GM23248 (cell line): ENCODE results near the gene PLEKHG3. TPM values are rescaled to one million over a fixed set of nuclear protein-coding genes. Genes with fewer than 3 reads are reported as not detected.

Experiments used
- DNase-seq: peaks from one replicate; pipeline ENCODE4 v3.0.0-alpha.2; 2015
- H2AFZ ChIP-seq: fragments of 200-600 bp; sonication (generic); 2 replicates; pipeline ENCODE4 v1.6.1; 2016; ENCODE audit warnings: antibody characterized with exemption
- H3F3A ChIP-seq: fragments of 200-600 bp; sonication (generic); 2 replicates; pipeline ENCODE4 v1.6.1; 2016; ENCODE audit warnings: mild to moderate bottlenecking, antibody characterized with exemption, mixed run types; ENCODE audit not compliant: insufficient read depth
- H3K27ac ChIP-seq: fragments of 200-600 bp; sonication (generic); 2 replicates; pipeline ENCODE4 v1.5.1; 2016; ENCODE audit warnings: mild to moderate bottlenecking
- H3K27me3 ChIP-seq: fragments of 200-600 bp; sonication (generic); replicated peaks from 2 replicates; pipeline ENCODE4 v1.6.1; 2016; ENCODE audit warnings: mild to moderate bottlenecking; ENCODE audit not compliant: insufficient read depth
- H3K36me3 ChIP-seq: fragments of 200-600 bp; sonication (generic); 2 replicates; pipeline ENCODE4 v1.6.1; 2016; ENCODE audit warnings: low read depth, mild to moderate bottlenecking
- H3K4me1 ChIP-seq: fragments of 200-600 bp; sonication (generic); 2 replicates; pipeline ENCODE4 v1.6.1; 2016; ENCODE audit warnings: mild to moderate bottlenecking; ENCODE audit not compliant: insufficient read depth
- H3K4me2 ChIP-seq: fragments of 200-600 bp; sonication (generic); one replicate; pipeline ENCODE4 v1.6.1; 2016; ENCODE audit warnings: mild to moderate bottlenecking; ENCODE audit not compliant: unreplicated experiment
- H3K4me3 ChIP-seq: fragments of 200-600 bp; sonication (generic); 2 replicates; pipeline ENCODE4 v1.5.1; 2016; ENCODE audit warnings: mild to moderate bottlenecking
- H3K79me2 ChIP-seq: fragments of 200-600 bp; sonication (generic); 2 replicates; pipeline ENCODE4 v1.6.1; 2016; ENCODE audit warnings: mild to moderate bottlenecking; ENCODE audit not compliant: insufficient read depth
- H3K9ac ChIP-seq: fragments of 200-600 bp; sonication (generic); 2 replicates; pipeline ENCODE4 v1.6.1; 2016; ENCODE audit warnings: mild to moderate bottlenecking
- H3K9me2 ChIP-seq: fragments of 200-600 bp; sonication (generic); 2 replicates; pipeline ENCODE4 v1.6.1; 2016; ENCODE audit warnings: mixed run types, mild to moderate bottlenecking, moderate library complexity; ENCODE audit not compliant: insufficient read depth
- H3K9me3 ChIP-seq: fragments of 200-600 bp; sonication (generic); one replicate; pipeline ENCODE4 v1.6.1; 2017; ENCODE audit warnings: low read depth
- H4K20me1 ChIP-seq: fragments of 200-600 bp; sonication (generic); 2 replicates; pipeline ENCODE4 v1.6.0; 2016; ENCODE audit not compliant: insufficient read depth
- EZH2 ChIP-seq: fragments of 200-600 bp; sonication (generic); IDR thresholded peaks from 2 replicates; pipeline ENCODE4 v1.6.1; 2018; ENCODE audit warnings: antibody characterized with exemption, mild to moderate bottlenecking; ENCODE audit not compliant: insufficient read depth, poor library complexity, severe bottlenecking
- EZH2phosphoT487 ChIP-seq: fragments of 200-600 bp; sonication (generic); IDR thresholded peaks from 2 replicates; pipeline ENCODE4 v1.6.1; 2018; ENCODE audit warnings: antibody characterized with exemption, moderate library complexity, mild to moderate bottlenecking, low read depth; ENCODE audit not compliant: insufficient read depth
- WGBS, 2 experiments: methylation state at CpG; one replicate each; pipeline ENCODE4 v1.1.6; 2015 to 2017; ENCODE audit warnings: low lambda C conversion rate in 2 of 2, low coverage in 1 of 2; ENCODE audit errors: missing lambda C conversion rate in 2 of 2; 5-methylcytosine and 5-hydroxymethylcytosine counted together
- in situ Hi-C: fragments of 300-500 bp; cut with MboI; formaldehyde crosslinking; loops from 2 replicates; pipeline ENCODE4 v1.15.0; 2020
- polyA plus RNA-seq: library from polyadenylated mRNA; unstranded; fragments of >200 nt; fragmentation: Nextera tagmentation; extraction: Ambion mirVana; gene quantifications from 2 replicates; pipeline ENCODE4 v1.2.1, GENCODE V29; 2016
- total RNA-seq: library from RNA; depleted of rRNA; stranded (reverse); fragments of >200 nt; shearing (Covaris generic); gene quantifications from 2 replicates; pipeline ENCODE4 v1.2.3, GENCODE V29; 2014

The PLEKHG3 gene
- total and polyA plus RNA-seq, 2 experiments from 2014 or later, result 2.1 to 6.9 TPM

DNA sequence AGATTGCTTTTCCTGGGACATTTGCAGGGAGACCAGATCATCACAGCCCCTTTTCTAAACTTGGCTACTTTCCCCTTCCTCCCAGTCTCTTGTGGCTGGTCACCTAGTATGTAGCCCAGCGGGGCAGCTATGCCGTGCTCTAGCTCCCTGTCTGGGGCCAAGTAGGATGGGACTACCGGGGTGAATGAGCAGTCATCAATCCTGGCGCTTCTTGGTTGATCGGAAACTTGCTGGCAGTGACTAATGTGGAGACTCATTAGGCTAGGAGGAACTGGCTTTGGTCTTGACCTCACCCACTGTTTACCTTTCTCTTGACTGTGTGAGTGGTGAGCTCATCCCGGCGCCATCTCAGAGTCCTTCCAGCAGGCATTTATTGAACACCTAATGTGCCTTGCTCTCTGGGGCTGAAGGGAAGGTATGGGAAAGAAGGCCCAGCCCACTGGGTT is 15.9 kb downstream of the PLEKHG3 start:
- H2AFZ ChIP-seq, result no peak overlapping the region
- H3K36me3 ChIP-seq, result no peaks in the 10 kb centered on the region
- no peak overlapping the region for H3K4me3 ChIP-seq
- H3K27me3 ChIP-seq, result no peaks in the 10 kb centered on the region
- TF ChIP-seq EZH2, result no peak
- no peak for TF ChIP-seq EZH2phosphoT487
- in situ Hi-C loops, result no loop called here
- 39 to 58% methylated on average over 7 of the region's 7 CpGs for WGBS, 2 experiments
- no peaks in the 10 kb centered on the region; the same call in 1 of the 2 replicates for H3F3A ChIP-seq
- H3K4me2 ChIP-seq, result peak overlapping the region; percentile 49
- H3K9ac ChIP-seq, result 0 out of 2 replicates have a peak overlapping the region, but pooled peaks have one; percentile 54
- DNase-seq, result peak; percentile 87
- H4K20me1 ChIP-seq, result no peaks in the 10 kb centered on the region
- H3K9me3 ChIP-seq, result no peaks in the 10 kb centered on the region
- H3K79me2 ChIP-seq, result no peaks in the 10 kb centered on the region; the same call in 1 of the 2 replicates
- peak overlapping the region; percentile 66 for H3K27ac ChIP-seq
- no peaks in the 10 kb centered on the region for H3K9me2 ChIP-seq
- peaks cover 23% of the 10 kb centered on the region for H3K4me1 ChIP-seq

DNA sequence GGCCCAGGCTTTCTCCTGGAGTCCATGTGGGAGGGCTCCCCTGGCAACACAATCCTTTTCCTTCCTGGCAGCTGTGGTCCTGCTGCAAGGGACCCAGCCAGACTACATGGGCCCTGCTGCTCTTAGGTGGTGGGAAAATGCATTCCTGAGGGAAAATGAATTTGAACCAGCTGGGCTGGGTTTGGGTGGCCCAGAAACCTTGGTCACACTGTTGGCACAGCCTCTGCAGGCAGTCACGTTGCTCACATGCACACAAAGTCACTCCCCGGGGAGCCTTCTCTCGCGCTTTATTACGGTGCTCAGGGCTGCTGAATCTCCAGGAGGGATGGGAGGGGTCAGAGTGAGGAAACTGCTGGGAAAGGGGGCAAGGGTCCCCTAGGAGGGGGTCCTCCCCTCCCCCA is 17.2 kb downstream of the PLEKHG3 start:
- H3K9me2 ChIP-seq, result no peaks in the 10 kb centered on the region
- H3K36me3 ChIP-seq, result no peaks in the 10 kb centered on the region
- H3K9ac ChIP-seq, result peak overlapping the region; percentile 54
- H3K27me3 ChIP-seq, result no peaks in the 10 kb centered on the region
- in situ Hi-C loops, result no loop called here
- H4K20me1 ChIP-seq, result no peaks in the 10 kb centered on the region
- TF ChIP-seq EZH2 (no peak), EZH2phosphoT487 (no peak)
- no peaks in the 10 kb centered on the region; the same call in 1 of the 2 replicates for H3F3A ChIP-seq
- H3K4me1 ChIP-seq, result peaks cover 25% of the 10 kb centered on the region
- peak overlapping the region; percentile 66 for H3K27ac ChIP-seq
- DNase-seq, result peak; percentile 93
- H3K4me3 ChIP-seq, result no peak overlapping the region
- peak overlapping the region; percentile 49 for H3K4me2 ChIP-seq
- no peaks in the 10 kb centered on the region for H3K9me3 ChIP-seq
- H3K79me2 ChIP-seq, result no peaks in the 10 kb centered on the region
- WGBS, 2 experiments, result 17 to 22% methylated on average over 5 of the region's 5 CpGs
- peak overlapping the region; percentile 64 for H2AFZ ChIP-seq

DNA sequence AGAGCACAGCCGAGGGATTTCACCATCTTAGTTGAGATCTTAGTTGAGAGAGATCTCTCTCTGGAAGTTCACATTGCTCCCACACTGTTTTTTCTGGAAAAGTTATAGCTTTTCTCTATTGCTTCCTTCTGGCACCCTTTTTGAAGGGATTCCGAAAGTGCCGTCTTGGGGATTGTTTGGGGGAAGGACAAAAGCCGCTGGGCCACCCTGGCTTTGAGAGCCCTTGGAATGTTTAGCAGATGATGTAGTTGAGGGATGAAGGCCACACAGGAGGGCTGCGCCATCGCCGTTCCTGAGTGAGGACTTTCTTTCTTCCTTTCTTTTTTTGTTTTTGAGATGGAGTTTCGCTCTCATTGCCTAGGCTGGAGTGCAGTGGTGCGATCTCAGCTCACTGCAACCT is 17.7 kb downstream of the PLEKHG3 start:
- H4K20me1 ChIP-seq, result no peaks in the 10 kb centered on the region
- 54 to 60% methylated on average over 9 of the region's 9 CpGs for WGBS, 2 experiments
- H3K36me3 ChIP-seq, result no peaks in the 10 kb centered on the region
- in situ Hi-C loops, result no loop called here
- H3K27me3 ChIP-seq, result no peaks in the 10 kb centered on the region
- H3K4me1 ChIP-seq, result peaks cover 27% of the 10 kb centered on the region
- H3K27ac ChIP-seq, result peak overlapping the region; percentile 66
- DNase-seq, result no peak
- H3K79me2 ChIP-seq, result no peaks in the 10 kb centered on the region
- H3K9me2 ChIP-seq, result no peaks in the 10 kb centered on the region
- H2AFZ ChIP-seq, result peak overlapping the region; percentile 64
- H3F3A ChIP-seq, result no peaks in the 10 kb centered on the region; the same call in 1 of the 2 replicates
- H3K9ac ChIP-seq, result peak overlapping the region; percentile 54
- H3K4me3 ChIP-seq, result no peak overlapping the region
- no peaks in the 10 kb centered on the region for H3K9me3 ChIP-seq
- peak overlapping the region; percentile 31 for H3K4me2 ChIP-seq
- TF ChIP-seq EZH2phosphoT487 (no peak), EZH2 (no peak)

DNA sequence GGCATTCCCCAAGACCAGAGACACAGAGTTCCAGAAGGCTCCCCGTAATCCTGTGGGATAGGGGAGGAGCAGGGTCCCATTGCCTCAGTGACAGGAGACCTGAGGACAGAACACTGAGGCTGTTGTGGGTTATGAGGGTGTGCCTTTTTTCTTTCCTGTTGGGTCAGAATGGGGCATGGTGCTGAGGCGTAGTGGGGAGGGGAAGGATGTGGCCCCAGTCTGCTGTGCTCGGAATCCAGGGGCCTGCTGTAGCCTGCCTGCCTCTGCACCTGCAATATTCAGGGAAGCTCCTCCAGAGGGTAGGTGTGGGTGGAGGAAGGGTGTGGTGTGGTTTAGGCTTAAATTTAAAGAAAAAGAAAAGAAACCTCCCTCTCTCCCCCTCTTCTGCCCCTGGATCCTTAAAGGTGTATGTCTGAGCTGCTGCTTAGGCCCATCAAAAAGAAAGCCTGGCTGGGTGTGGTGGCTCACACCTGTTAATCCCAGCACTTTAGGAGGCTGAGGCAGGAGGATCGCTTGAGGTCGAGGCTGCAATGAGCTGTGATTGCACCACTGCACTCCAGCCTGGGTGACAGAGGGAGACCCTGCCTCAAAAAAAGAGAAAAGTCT is 18.7 kb downstream of the PLEKHG3 start:
- in situ Hi-C loops, result no loop called here
- DNase-seq, result no peak
- 92 to 95% methylated on average over 5 of the region's 5 CpGs for WGBS, 2 experiments
- H3K9ac ChIP-seq, result no peak overlapping the region
- no peaks in the 10 kb centered on the region for H4K20me1 ChIP-seq
- H2AFZ ChIP-seq, result no peak overlapping the region
- no peak overlapping the region for H3K4me3 ChIP-seq
- H3F3A ChIP-seq, result no peaks in the 10 kb centered on the region; the same call in 1 of the 2 replicates
- H3K36me3 ChIP-seq, result no peaks in the 10 kb centered on the region
- H3K79me2 ChIP-seq, result no peaks in the 10 kb centered on the region
- TF ChIP-seq EZH2, result no peak
- no peak for TF ChIP-seq EZH2phosphoT487
- no peak overlapping the region for H3K4me2 ChIP-seq
- H3K27ac ChIP-seq, result no peak overlapping the region
- H3K9me3 ChIP-seq, result no peaks in the 10 kb centered on the region
- H3K27me3 ChIP-seq, result no peaks in the 10 kb centered on the region
- H3K4me1 ChIP-seq, result peaks cover 27% of the 10 kb centered on the region
- H3K9me2 ChIP-seq, result no peaks in the 10 kb centered on the region
